GM12878 (cell line): ENCODE measurements around the gene DTL.

ENCODE experiments used
- ATF3 ChIP-seq: IDR thresholded peaks from 2 replicates; pipeline ENCODE4 v1.6.1; 2011; ENCODE audit warnings: low read depth, mild to moderate bottlenecking, low read length, moderate library complexity, borderline replicate concordance; ENCODE audit errors: extremely low read depth
- CHD1 ChIP-seq: IDR thresholded peaks from 2 replicates; pipeline ENCODE4 v1.6.1; 2012; ENCODE audit warnings: low read depth, low read length, improper control_type of control experiment
- CHD2 ChIP-seq: IDR thresholded peaks from 2 replicates; pipeline ENCODE4 v1.6.1; 2011; ENCODE audit warnings: low read depth, low read length, improper control_type of control experiment, borderline replicate concordance
- CTCF ChIP-seq, 3 experiments: IDR thresholded peaks in 2 of 3; conservative IDR thresholded peaks in 1 of 3; 2 replicates each; pipeline ENCODE4 v1.5.1; 2011; ENCODE audit warnings: low read depth in 3 of 3, low read length in 3 of 3, mild to moderate bottlenecking in 3 of 3, control low read depth in 2 of 3, moderate library complexity in 2 of 3, inconsistent platforms in 1 of 3, mixed read lengths in 1 of 3; ENCODE audit not compliant: control insufficient read depth in 2 of 3, insufficient read depth in 1 of 3; ENCODE audit errors: extremely low read depth in 1 of 3
- FOXK2 ChIP-seq: fragments of 450-650 bp; IDR thresholded peaks from 2 replicates; pipeline ENCODE4 v1.6.1; 2017; ENCODE audit warnings: mild to moderate bottlenecking, moderate library complexity
- POLR2A ChIP-seq: IDR thresholded peaks from 2 replicates; pipeline ENCODE4 v1.6.1; 2011; ENCODE audit warnings: low read depth, mild to moderate bottlenecking, low read length
- TBL1XR1 ChIP-seq: IDR thresholded peaks from 2 replicates; pipeline ENCODE4 v1.6.1; 2012; ENCODE audit warnings: low read depth, low read length, improper control_type of control experiment
- ZNF274 ChIP-seq: IDR thresholded peaks from one replicate; pipeline ENCODE4 v1.8.0; 2011; ENCODE audit not compliant: insufficient read length, insufficient read depth

- TF ChIP-seq CHD1, result no peak
- TF ChIP-seq CTCF (IDR thresholded peaks at IDR 0.05 in 2 of 3, conservative IDR thresholded peaks at IDR 0.05 in 1 of 3; ENCODE audit: control insufficient read depth in 2 of 3, extremely low read depth in 1 of 3, insufficient read depth in 1 of 3, low read depth in 3 of 3, low read length in 3 of 3), result no peak
- TF ChIP-seq POLR2A, result no peak
- TF ChIP-seq ATF3, result no peak
- no peak for TF ChIP-seq CHD2
- no peak for TF ChIP-seq TBL1XR1
- TF ChIP-seq ZNF274, result no peak
- TF ChIP-seq FOXK2, result no peak
These were observed 66.2 kb downstream of the DTL start for GRCh38 chr1:212101735-212102134.
